Esophagus squamous epithelium (tissue), 5 donors: ENCODE measurements around the gene VAPA. TPM values are rescaled to one million over a fixed set of nuclear protein-coding genes. Genes with fewer than 3 reads are reported as not detected.

Experiments
- DNase-seq: peaks from one replicate; lab custom pipeline; 2025; lab: John Stamatoyannopoulos, UW
- H3K27ac ChIP-seq, 4 donors: fragments of 200-600 bp; sonication (generic); one replicate each; pipeline ENCODE4 v1.5.1; 2016 to 2019; ENCODE audit warnings: mild to moderate bottlenecking in 1 of 4
- H3K27me3 ChIP-seq, 4 donors: fragments of 200-600 bp; sonication (generic); 1 replicate in 3 of 4; 2 replicates in 1 of 4; pipeline versions ENCODE4 v1.5.1 to v1.6.0; 2017 to 2021; ENCODE audit warnings: antibody characterized with exemption in 1 of 4
- H3K36me3 ChIP-seq, 3 donors: fragments of 200-600 bp; sonication (generic); one replicate each; pipeline ENCODE4 v1.5.1; 2016 to 2019
- H3K4me1 ChIP-seq, 3 donors: fragments of 200-600 bp; sonication (generic); one replicate each; pipeline ENCODE4 v1.5.1; 2017 to 2019
- H3K4me3 ChIP-seq, 4 donors: fragments of 200-600 bp; sonication (generic); 1 replicate in 3 of 4; 2 replicates in 1 of 4; pipeline ENCODE4 v1.5.1; 2016 to 2019; ENCODE audit warnings: mild to moderate bottlenecking in 2 of 4, moderate library complexity in 1 of 4
- H3K9me3 ChIP-seq, 3 donors: fragments of 200-600 bp; sonication (generic); one replicate each; pipeline ENCODE4 v1.5.1; 2016 to 2019
- POLR2A ChIP-seq, 4 donors: fragments of 450-650 bp; IDR thresholded peaks; one replicate each; pipeline ENCODE4 v1.6.1; 2017; ENCODE audit warnings: antibody characterized with exemption in 4 of 4, mild to moderate bottlenecking in 4 of 4, moderate library complexity in 3 of 4
- WGBS, 2 donors: methylation state at CpG; one replicate each; pipeline ENCODE4 v1.1.5; 2018; 5-methylcytosine and 5-hydroxymethylcytosine counted together
- intact Hi-C: fragments of 100-400 bp; cut with DNase I; formaldehyde crosslinking; loops from one replicate; pipeline ENCODE4 v1.15.0; 2022
- total RNA-seq, 4 donors: library from RNA; depleted of rRNA; stranded (reverse); fragments of >200 nt; gene quantifications; one replicate each; pipeline ENCODE4 v1.1.0, GENCODE V29; 2016
- TF ChIP-seq, protein P1 (sequence below), 6 experiments: fragments of 450-650 bp in 4 of 6; fragments of 200-600 bp in 2 of 6; sonication (generic) in 2 of 6; IDR thresholded peaks; one replicate each; pipeline ENCODE4 v1.5.1; 2016 to 2019; ENCODE audit warnings: antibody characterized with exemption in 6 of 6, mild to moderate bottlenecking in 4 of 6, moderate library complexity in 4 of 6
- donor health status: DM: yes; HTN: yes; CAD: no.

The VAPA gene
- total RNA-seq, 4 donors from 2014 or later: 252 to 287 (median 268) TPM

DNA sequence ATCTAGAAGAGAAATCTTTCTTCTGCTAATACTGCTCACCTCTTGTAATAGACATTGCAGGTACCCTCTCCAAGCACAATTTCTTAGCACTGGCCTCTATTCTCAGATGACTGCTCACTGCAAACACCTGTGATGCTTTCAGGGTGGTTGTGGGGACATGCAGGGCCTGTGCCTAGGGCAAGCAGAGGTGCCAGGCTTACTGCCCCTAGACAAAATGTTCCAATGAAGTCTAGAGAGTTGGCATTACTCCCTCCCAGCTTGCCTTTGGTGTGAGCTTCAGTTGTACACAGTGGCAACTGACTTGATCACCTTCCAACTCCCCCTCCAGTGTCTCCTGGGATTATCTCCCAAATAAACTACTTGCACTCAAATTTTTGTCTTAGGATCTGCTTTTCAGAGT, 41.0 kb upstream of the VAPA start:
- Histone ChIP-seq H3K4me3 (no peak overlapping the region), H3K27ac (no peak overlapping the region), H3K9me3 (no peaks in the 10 kb centered on the region), H3K36me3 (no peaks in the 10 kb centered on the region), H3K4me1 (peaks cover 16 to 46% (median 27%) of the 10 kb centered on the region in 3 donors), H3K27me3 (no peaks in the 10 kb centered on the region)
- DNase-seq: no peak
- TF ChIP-seq POLR2A (IDR thresholded peaks at IDR 0.05): no peak
- TF ChIP-seq, protein P1, sequence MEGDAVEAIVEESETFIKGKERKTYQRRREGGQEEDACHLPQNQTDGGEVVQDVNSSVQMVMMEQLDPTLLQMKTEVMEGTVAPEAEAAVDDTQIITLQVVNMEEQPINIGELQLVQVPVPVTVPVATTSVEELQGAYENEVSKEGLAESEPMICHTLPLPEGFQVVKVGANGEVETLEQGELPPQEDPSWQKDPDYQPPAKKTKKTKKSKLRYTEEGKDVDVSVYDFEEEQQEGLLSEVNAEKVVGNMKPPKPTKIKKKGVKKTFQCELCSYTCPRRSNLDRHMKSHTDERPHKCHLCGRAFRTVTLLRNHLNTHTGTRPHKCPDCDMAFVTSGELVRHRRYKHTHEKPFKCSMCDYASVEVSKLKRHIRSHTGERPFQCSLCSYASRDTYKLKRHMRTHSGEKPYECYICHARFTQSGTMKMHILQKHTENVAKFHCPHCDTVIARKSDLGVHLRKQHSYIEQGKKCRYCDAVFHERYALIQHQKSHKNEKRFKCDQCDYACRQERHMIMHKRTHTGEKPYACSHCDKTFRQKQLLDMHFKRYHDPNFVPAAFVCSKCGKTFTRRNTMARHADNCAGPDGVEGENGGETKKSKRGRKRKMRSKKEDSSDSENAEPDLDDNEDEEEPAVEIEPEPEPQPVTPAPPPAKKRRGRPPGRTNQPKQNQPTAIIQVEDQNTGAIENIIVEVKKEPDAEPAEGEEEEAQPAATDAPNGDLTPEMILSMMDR (IDR thresholded peaks at IDR 0.05): no peak
- intact Hi-C loops: no loop called here

- no peak overlapping the region for H3K27ac ChIP-seq
- H3K4me1 ChIP-seq: peaks cover 9 to 27% (median 16%) of the 10 kb centered on the region in 3 donors
- 46 to 62% methylated on average over 1 of the region's 1 CpG for WGBS, 2 donors
- no peak for DNase-seq
- no peak overlapping the region for H3K4me3 ChIP-seq
- H3K36me3 ChIP-seq: no peaks in the 10 kb centered on the region
- TF ChIP-seq, protein P1 (IDR thresholded peaks at IDR 0.05): no peak
- no peak for TF ChIP-seq POLR2A (IDR thresholded peaks at IDR 0.05)
- H3K27me3 ChIP-seq: no peaks in the 10 kb centered on the region
- intact Hi-C loops: no loop called here
- no peaks in the 10 kb centered on the region for H3K9me3 ChIP-seq
Observed at GRCh38 chr18:9874728-9875127, 39.1 kb upstream of the VAPA start.

GRCh38 chr18:9876212-9876866, 37.5 kb upstream of the VAPA start:
- intact Hi-C loops: no loop called here
- 79 to 84% methylated on average over 2 of the region's 2 CpGs for WGBS, 2 donors

GRCh38 chr18:9876867-9877654, 36.8 kb upstream of the VAPA start:
- intact Hi-C loops: no loop called here
- no peak for DNase-seq

More at GRCh38 chr18:9876212-9876866, 37.5 kb upstream of the VAPA start:
- H3K4me1 ChIP-seq: peaks cover 0 to 12% (median 6%) of the 10 kb centered on the region in 3 donors
- H3K4me3 ChIP-seq: peak overlapping the region in 2 of 4 donors; percentile 10 to 44
- H3K9me3 ChIP-seq: no peaks in the 10 kb centered on the region
- no peak for TF ChIP-seq POLR2A (IDR thresholded peaks at IDR 0.05)
- TF ChIP-seq, protein P1 (IDR thresholded peaks at IDR 0.05): no peak
- DNase-seq: no peak
- H3K27ac ChIP-seq: peak overlapping the region; percentile 58 to 77 (median 61)
- no peaks in the 10 kb centered on the region for H3K36me3 ChIP-seq
- H3K27me3 ChIP-seq: no peaks in the 10 kb centered on the region

More at GRCh38 chr18:9876867-9877654, 36.8 kb upstream of the VAPA start:
- 38 to 41% methylated on average over 9 of the region's 9 CpGs for WGBS, 2 donors
- peaks cover 0 to 12% (median 6%) of the 10 kb centered on the region in 3 donors for H3K4me1 ChIP-seq
- H3K27me3 ChIP-seq: no peaks in the 10 kb centered on the region
- peak overlapping the region in 2 of 4 donors; percentile 10 to 44 for H3K4me3 ChIP-seq
- peak overlapping the region; percentile 60 to 77 (median 62) for H3K27ac ChIP-seq
- H3K9me3 ChIP-seq: no peaks in the 10 kb centered on the region
- H3K36me3 ChIP-seq: no peaks in the 10 kb centered on the region
- TF ChIP-seq POLR2A (IDR thresholded peaks at IDR 0.05): no peak
- TF ChIP-seq, protein P1 (IDR thresholded peaks at IDR 0.05): no peak
